Mesodermal cell (in vitro differentiated cells): Measurements from ENCODE around the gene FMN1.

ENCODE experiments used
- H3K27ac ChIP-seq: 2 replicates; pipeline ENCODE4 v1.7.0; 2013; ENCODE audit warnings: mild to moderate bottlenecking, low read depth, low read length, moderate library complexity; ENCODE audit not compliant: severe bottlenecking
- H3K36me3 ChIP-seq: 2 replicates; pipeline ENCODE4 v1.7.1; 2013; ENCODE audit warnings: mild to moderate bottlenecking, low read length, moderate library complexity; ENCODE audit not compliant: control insufficient read depth, insufficient read depth
- H3K4me1 ChIP-seq: one replicate; pipeline ENCODE4 v1.7.1; 2013; ENCODE audit warnings: mild to moderate bottlenecking, low read length; ENCODE audit not compliant: insufficient read depth, control insufficient read depth, poor library complexity, severe bottlenecking
- H3K4me3 ChIP-seq: 2 replicates; pipeline ENCODE4 v1.7.0; 2013; ENCODE audit warnings: low read length, control low read depth, mild to moderate bottlenecking; ENCODE audit not compliant: insufficient read depth, poor library complexity, severe bottlenecking; ENCODE audit errors: extremely low read depth
- H3K9me3 ChIP-seq: 2 replicates; pipeline ENCODE4 v1.7.1; 2013; ENCODE audit warnings: mild to moderate bottlenecking, low read length, moderate library complexity; ENCODE audit not compliant: control insufficient read depth
- WGBS, 2 experiments: methylation state at CpG; one replicate each; pipeline ENCODE4 v1.1.5; 2013; ENCODE audit warnings: missing lambda C conversion rate in 2 of 2; ENCODE audit not compliant: insufficient coverage in 2 of 2; 5-methylcytosine and 5-hydroxymethylcytosine counted together

FMN1 gene

GRCh38 chr15:32998182-32998581 lies 196.3 kb downstream of the FMN1 start:
- no peak overlapping the region for H3K27ac ChIP-seq
- no peak overlapping the region for H3K4me3 ChIP-seq
- no peaks in the 10 kb centered on the region for H3K9me3 ChIP-seq
- no CpG with 5 or more reads among the region's 1 CpG for WGBS, 2 experiments
- peaks cover 11% of the 10 kb centered on the region for H3K4me1 ChIP-seq
- no peaks in the 10 kb centered on the region for H3K36me3 ChIP-seq

DNA sequence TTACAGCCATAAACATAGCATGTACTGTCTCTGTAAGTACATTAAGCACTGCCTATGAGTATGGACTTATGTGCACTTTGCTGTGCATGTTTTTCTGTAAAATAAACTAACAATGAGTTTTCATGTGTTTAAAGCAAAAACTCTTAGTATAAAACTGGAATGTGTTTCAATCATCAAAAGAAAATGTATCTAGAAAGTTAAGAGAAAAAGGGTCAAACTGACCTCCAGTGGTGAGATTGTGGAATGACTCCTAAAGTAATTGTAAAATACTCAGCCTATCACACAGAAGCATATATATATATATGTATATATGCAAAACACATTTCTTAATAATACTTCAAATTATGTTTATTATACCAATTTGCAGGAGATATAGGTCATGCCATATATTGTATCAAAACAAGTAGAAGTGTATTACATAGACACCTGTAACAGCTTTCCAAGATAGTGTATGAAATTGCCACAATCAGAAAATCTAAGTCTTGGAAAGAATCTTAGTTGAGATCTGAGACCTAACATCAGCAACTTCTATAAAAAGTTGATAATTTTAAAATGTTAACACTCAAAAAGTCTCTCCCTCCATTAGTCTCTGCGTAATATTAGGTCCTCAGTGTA lies 199.6 kb downstream of the FMN1 start:
- H3K9me3 ChIP-seq: no peaks in the 10 kb centered on the region
- H3K4me1 ChIP-seq: peaks cover 5% of the 10 kb centered on the region
- H3K4me3 ChIP-seq: no peak overlapping the region
- no peak overlapping the region for H3K27ac ChIP-seq
- no peaks in the 10 kb centered on the region for H3K36me3 ChIP-seq
- WGBS, 2 experiments: no CpG with 5 or more reads among the region's 1 CpG

DNA sequence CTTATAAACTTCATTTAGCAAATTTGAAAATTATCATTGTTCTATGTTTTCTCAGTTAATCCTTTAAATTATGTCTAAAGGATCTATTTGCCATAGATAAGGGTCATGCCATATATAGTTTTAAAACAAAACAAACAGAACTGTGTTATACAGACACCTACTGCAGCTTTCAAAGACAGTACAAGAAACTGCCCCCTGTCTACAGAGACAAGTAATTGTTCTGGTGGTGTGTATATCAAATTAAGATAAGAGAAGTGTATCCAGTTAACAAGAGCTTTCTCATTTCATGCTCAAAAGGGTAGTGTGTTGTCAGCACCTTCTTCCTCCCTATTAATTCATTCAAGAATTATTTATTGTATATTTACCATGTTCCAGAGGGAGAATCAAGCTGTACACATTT lies 201.2 kb downstream of the FMN1 start:
- Histone ChIP-seq H3K36me3 (no peaks in the 10 kb centered on the region), H3K9me3 (no peaks in the 10 kb centered on the region), H3K4me3 (no peak overlapping the region), H3K27ac (no peak overlapping the region), H3K4me1 (peaks cover 5% of the 10 kb centered on the region)

- Histone ChIP-seq H3K4me3 (no peak overlapping the region), H3K4me1 (peaks cover 5% of the 10 kb centered on the region), H3K27ac (no peak overlapping the region), H3K36me3 (no peaks in the 10 kb centered on the region), H3K9me3 (no peaks in the 10 kb centered on the region)
- WGBS, 2 experiments: 87% methylated on average over 3 of the region's 7 CpGs; no CpG with 5 or more reads in 1 of the 2 experiments
These were observed 202.8 kb downstream of the FMN1 start for GRCh38 chr15:32991619-32992111.

GRCh38 chr15:32990071-32990470 lies 204.4 kb downstream of the FMN1 start:
- Histone ChIP-seq H3K9me3 (no peaks in the 10 kb centered on the region), H3K4me1 (peaks cover 5% of the 10 kb centered on the region), H3K36me3 (no peaks in the 10 kb centered on the region), H3K27ac (no peak overlapping the region), H3K4me3 (no peak overlapping the region)
- 74 to 90% methylated on average over 4 of the region's 4 CpGs for WGBS, 2 experiments

- Histone ChIP-seq H3K36me3 (no peaks in the 10 kb centered on the region), H3K4me3 (no peak overlapping the region), H3K4me1 (no peaks in the 10 kb centered on the region), H3K27ac (no peak overlapping the region), H3K9me3 (no peaks in the 10 kb centered on the region)
- WGBS, 2 experiments: 91% methylated on average over 4 of the region's 4 CpGs; no CpG with 5 or more reads in 1 of the 2 experiments
These were observed 207.4 kb downstream of the FMN1 start for GRCh38 chr15:32987067-32987466.

DNA sequence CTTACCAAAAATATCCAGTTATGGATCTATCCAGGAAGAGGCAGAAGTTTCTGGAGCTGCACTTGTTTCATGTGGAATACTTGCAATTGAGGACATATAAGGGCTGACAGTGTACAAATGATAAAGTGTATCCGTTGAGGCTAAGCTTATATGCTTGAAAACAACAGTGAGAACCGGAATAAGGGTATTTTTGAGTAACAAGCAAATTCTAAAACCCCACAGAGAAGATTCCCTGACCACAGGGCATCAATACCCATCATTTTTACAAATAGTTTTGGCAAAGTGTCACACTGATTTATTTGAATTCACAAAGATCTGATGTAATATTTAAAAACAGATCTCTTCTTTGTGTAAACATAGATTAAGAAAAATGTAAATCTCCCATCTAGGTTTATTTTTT lies 208.4 kb downstream of the FMN1 start:
- no peaks in the 10 kb centered on the region for H3K36me3 ChIP-seq
- no peak overlapping the region for H3K27ac ChIP-seq
- no peaks in the 10 kb centered on the region for H3K9me3 ChIP-seq
- no peaks in the 10 kb centered on the region for H3K4me1 ChIP-seq
- H3K4me3 ChIP-seq: no peak overlapping the region
- WGBS, 2 experiments: no CpG with 5 or more reads among the region's 2 CpGs

DNA sequence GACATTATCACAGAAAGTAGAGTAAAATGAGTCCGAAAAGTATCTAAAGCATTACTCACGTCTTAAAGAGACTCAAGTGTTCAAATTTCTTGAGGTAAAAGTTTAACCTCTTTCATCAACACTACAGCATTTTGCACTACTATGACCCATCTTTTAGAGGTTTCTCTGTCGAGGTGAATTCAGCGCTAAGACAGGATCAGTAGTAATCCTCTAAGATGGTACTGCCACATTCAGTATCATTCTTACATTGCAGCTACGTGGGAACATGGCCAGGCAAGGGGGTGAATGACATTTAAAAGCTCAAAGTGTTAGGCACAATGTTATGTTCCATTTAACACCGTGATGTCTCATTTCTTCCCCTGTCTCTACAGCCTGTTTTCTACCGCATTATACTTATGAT lies 210.8 kb downstream of the FMN1 start:
- no peaks in the 10 kb centered on the region for H3K36me3 ChIP-seq
- 83 to 100% methylated on average over 3 to 4 of the region's 7 CpGs for WGBS, 2 experiments
- no peak overlapping the region for H3K4me3 ChIP-seq
- H3K4me1 ChIP-seq: no peaks in the 10 kb centered on the region
- no peak overlapping the region for H3K27ac ChIP-seq
- no peaks in the 10 kb centered on the region for H3K9me3 ChIP-seq

DNA sequence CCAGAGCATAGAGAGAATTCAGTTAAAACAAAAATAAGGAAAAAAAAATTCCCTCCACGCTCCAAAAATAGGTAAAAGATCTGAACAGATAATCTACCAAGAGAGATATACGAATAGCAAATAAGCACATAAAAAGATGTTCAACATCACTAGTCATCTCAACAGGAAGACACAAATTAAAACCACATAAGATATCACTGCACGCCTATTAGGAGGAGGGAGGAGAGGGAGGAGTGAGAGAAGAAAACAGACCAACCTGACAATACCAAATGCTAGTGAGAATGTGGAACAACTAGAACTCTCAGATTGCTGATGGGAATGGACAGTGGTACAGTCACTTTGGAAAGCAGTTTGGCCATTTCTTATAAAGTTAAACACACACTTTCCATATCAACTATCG lies 212.5 kb downstream of the FMN1 start:
- Histone ChIP-seq H3K27ac (no peak overlapping the region), H3K36me3 (no peaks in the 10 kb centered on the region), H3K9me3 (no peaks in the 10 kb centered on the region), H3K4me3 (no peak overlapping the region), H3K4me1 (no peaks in the 10 kb centered on the region)
- WGBS, 2 experiments: no CpG with 5 or more reads among the region's 4 CpGs

DNA sequence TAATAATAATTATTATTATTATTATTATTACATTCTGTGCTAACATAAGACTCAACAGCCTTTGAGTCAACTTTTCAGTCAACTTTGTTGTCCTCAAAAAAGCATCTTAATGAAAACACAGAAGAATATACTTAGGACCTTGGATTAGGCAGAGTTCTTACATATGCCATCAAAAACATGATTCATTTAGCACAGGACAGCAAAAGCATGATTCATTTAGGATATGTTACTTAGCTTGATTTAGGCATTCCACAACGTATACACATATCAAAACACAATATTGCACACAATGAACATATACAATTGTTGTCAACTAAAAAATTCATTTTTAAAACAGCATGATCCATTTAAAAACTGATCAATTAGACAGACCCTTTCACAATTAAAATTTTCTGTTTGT lies 213.0 kb downstream of the FMN1 start:
- Histone ChIP-seq H3K36me3 (no peaks in the 10 kb centered on the region), H3K4me1 (no peaks in the 10 kb centered on the region), H3K27ac (no peak overlapping the region), H3K4me3 (no peak overlapping the region), H3K9me3 (no peaks in the 10 kb centered on the region)
- WGBS, 2 experiments: 83 to 88% methylated on average over 1 of the region's 1 CpG

DNA sequence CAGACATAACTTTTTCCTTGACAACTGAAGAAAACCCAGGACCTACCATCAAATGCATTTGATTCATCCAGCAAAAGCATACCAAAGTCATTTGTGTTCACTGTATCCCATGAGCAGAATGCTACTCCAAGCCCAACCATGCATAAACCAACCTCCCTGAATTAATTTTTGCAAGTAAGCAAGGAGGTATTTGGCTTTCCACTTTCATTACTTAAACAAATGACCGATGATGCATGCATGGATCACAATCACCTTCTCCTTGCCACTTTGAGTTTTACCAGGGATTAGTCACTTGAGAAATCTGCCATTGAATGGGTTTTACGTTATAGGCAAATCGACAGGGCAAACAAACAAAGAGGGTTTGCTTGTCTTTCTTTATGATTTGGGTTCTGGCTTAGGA lies 214.8 kb downstream of the FMN1 start:
- WGBS, 2 experiments: 90 to 100% methylated on average over 1 to 2 of the region's 3 CpGs
- Histone ChIP-seq H3K27ac (no peak overlapping the region), H3K9me3 (no peaks in the 10 kb centered on the region), H3K36me3 (no peaks in the 10 kb centered on the region), H3K4me3 (no peak overlapping the region), H3K4me1 (no peaks in the 10 kb centered on the region)
